HG03558 (cell line): ENCODE measurements around the gene DBF4.
"Not testable (repeated sequence)": the region's sequence is repeated elsewhere in the genome, so short reads cannot be mapped to it uniquely, and the experiment has no call there.

Experiments used
- ATAC-seq: cut with Tn5 transposase; IDR thresholded peaks from one replicate; pipeline ENCODE4 v1.9.1; 2021; ENCODE audit warnings: moderate number of reproducible peaks; ENCODE audit not compliant: unreplicated experiment; ENCODE audit errors: extremely low read depth

The DBF4 gene

DNA sequence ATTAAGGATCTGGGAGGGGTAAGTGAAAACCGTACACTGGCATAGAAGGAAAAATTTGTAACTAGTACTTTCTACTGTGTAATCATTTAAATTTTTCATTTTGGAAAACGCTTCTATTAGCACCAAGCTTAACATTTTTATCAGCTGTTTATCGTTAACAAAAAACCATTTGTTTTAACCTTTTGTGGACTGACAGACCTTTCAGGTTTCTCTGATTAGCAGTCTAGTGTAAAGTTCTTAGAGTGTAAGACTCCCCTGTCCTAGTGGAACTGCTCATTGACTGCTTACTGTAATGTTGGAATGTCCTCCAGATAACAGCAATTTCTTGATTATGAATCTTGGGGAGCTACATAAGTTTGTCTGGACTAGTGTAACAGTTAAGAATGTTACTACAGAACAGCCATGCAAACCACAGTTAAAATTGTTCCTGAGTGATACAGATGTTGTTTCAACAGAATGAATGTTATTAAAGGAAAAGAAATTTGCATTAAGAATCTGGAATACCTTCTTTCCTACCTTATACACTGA, 2.0 kb downstream of the DBF4 start:
- ATAC-seq: no peak

DNA sequence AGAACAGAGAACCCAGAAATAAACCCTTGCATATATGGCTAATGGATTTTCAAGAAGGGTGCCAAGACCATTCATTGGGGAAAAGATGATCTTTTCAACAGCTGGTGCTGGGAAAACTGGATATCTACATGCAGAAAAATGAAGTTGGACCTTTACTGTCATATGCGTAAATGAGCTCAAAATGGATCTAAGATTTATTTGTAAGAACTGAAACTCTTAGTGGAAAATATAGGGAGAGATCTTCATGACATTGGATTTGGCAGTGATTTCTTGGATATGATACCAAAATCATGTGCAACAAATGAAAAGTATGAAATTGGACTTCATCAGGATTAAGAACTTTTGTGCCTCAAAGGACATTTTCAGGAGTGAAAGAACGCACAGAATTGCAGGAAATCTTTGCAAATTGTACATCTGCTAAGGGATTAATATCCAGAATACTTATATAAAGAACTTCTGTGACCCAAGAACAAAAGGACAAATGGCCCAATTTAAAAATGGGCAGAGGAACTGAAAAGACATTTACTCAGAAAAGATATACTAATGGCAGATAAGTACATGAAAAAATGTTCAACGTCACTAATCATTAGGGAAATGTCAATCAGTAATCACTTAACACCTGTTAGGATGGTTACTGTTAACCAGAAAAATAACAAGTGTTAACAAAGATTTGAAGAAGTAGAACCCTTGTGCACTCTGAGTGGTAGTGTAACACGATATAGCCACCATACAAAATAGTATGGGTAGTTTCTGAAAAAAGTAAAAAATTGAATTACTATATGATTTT, 6.1 kb downstream of the DBF4 start:
- ATAC-seq: no peak

DNA sequence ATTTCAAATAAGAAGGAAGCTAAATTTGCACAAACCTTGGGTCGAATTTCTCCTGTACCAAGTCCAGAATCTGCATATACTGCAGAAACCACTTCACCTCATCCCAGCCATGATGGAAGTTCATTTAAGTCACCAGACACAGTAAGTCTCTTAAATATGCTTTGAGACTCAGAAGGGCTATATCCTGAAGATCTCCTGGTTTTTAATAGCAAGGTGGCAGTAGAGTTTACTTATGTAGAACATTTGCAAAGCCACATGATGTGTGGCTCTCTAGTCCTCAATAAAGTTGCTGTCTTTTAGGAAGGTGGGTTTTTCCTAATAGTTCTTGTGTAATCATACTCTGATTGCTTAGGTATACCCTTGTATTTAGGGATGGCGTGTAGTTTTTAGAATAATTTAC, 8.7 kb downstream of the DBF4 start:
- ATAC-seq: no peak

DNA sequence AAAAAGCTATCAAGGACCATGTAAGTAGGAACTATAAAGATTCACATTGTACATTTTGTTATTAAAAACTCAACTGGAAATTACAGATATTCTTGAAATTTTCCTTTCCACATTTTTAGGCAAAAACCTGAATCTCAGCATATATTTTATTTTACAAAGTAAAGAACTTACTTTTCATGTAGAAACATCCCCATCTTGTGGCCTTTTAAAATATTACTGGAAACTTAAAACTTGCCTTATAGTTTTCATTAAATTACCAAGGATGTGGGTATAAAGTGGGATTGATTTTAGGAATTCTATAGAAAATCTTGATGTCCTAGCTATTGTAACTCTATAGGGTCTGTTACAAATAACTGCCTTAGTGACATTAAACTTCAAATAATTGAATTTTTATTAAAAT, 10.6 kb downstream of the DBF4 start:
- ATAC-seq: no peak

DNA sequence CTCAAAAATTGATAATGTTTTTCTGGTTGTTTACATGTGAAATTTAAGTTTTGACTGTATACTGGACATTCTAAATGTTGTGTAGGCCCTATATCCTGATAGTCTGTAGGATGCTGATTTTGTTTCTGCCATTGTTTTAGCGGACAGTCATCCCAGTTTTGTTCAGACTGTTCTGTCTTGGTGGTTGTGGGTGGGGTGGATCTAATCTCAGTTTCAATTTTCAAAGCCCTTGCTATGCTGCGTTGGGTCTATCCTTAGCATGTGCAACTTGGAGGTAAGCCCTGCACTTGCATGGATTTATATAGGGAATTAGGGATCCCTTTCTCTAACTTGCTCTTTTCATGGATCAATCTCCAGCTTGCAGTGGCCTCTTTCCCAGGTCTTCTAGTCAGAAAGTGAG, 19.1 kb downstream of the DBF4 start:
- ATAC-seq: no peak

DNA sequence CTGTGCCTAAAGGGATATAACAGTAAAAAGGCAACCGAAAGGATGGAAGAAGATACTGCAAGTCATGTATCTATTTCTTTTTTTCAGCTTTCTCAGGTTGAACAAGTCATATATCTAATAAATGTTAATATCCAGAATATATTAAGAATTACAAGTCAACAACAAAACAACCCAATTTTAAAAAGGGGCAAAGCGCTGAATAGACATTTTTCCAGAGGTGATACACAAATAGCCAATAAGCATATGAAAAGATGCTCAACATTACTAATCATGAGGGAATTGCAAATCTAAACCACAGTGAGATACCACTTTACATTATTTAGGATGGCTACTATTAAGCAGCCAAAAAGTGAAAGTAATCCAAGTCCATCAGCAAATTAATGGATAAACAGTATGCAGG, 23.0 kb downstream of the DBF4 start:
- ATAC-seq: no peak

DNA sequence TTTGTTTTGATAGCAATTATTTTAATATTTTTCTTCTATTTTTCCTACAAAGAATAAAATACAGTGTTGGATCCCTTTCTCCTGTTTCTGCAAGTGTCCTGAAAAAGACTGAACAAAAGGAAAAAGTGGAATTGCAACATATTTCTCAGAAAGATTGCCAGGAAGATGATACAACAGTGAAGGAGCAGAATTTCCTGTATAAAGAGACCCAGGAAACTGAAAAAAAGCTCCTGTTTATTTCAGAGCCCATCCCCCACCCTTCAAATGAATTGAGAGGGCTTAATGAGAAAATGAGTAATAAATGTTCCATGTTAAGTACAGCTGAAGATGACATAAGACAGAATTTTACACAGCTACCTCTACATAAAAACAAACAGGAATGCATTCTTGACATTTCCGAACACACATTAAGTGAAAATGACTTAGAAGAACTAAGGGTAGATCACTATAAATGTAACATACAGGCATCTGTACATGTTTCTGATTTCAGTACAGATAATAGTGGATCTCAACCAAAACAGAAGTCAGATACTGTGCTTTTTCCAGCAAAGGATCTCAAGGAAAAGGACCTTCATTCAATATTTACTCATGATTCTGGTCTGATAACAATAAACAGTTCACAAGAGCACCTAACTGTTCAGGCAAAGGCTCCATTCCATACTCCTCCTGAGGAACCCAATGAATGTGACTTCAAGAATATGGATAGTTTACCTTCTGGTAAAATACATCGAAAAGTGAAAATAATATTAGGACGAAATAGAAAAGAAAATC, 31.0 kb downstream of the DBF4 start:
- not testable (repeated sequence) for ATAC-seq

DNA sequence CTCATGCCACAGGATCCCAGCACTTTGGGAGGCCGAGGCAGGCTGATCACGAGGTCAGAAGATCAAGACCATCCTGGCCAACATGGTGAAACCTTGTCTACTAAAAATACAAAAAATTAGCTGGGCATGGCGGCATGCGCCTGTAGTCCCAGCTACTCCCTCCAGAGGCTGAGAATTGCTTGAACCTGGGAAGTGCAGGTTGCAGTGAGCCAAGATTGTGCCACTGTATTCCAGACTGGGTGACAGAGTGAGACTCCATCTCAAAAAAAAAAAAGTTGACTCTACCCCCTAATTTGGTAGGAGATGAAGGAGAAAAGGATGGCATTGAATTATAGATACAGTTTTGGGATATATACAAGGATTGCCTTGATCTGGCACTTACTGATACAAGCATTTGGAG, 32.5 kb downstream of the DBF4 start:
- not testable (repeated sequence) for ATAC-seq

DNA sequence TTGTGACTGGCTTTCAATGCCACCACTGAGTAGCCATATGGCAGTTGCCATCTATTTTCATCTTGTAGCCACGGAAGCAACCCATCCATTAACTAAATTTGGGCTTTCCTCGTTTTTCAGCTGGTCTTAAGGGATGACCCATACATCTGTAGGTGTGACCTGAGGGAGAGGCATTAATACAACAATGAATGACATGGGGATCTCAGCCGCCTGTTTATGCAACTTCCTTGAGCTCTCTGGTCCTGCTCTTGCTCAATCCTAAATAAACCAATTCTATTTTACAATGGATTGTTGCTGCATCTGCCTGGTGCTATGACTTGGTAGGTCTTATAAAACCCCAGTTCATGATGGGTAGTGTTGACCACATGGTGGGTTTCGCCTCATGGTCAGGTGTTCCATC, 35.8 kb downstream of the DBF4 start:
- no peak for ATAC-seq

DNA sequence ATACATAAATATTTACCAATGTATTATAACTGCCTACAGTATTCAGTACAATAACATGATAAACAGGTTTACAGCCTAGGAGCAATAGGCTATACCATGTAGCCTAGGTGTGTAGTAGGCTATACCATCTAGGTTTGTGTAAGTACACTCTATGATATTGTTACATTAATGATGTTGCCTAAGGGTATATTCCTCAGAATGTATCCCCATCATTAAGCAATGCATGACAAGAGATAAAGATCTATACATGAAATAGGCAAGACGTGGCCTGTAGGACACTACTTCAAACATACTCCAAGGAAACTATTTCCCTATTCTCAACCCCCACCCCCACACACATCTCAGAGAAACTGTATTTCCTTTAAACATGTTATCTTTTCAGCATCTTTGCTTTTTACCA, 42.4 kb downstream of the DBF4 start:
- ATAC-seq: no peak

DNA sequence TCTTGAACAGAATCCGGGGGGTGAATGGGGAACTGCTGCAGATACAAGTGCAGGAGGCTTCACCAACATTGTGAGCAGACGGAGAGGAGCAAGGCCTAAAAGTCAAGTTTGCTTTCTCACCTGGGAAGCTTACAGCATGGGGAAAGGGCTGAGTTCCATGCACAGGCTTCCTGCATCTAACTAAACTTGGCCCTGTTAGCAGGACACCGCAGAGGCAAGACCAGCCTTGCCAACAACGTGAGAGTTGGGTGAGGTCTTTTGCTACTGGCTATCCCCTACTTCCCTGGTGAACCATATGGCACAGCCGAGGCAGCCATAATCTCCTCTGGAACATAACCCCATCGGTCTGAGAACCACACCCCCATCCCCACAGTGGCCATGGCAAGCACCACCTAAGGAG, 43.6 kb downstream of the DBF4 start:
- no peak for ATAC-seq

DNA sequence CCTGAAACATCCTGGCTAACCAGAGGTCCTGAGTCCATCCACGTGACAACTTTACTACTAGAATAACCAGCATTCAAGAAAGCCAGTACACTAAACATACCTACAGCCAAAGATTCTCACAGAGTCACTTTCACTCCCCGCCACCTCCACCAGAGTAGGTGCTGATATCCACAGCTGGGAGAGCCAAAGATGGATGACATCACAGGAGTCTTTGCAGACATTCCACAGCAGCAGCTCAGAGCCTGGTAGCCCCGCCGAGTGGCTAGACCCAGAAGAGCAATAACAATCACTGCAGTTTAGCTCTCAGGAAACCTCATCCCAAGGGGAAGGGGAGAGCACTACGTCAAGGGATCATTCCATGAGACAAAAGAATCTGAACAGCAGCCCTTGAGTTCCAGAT, 44.3 kb downstream of the DBF4 start:
- ATAC-seq: no peak

DNA sequence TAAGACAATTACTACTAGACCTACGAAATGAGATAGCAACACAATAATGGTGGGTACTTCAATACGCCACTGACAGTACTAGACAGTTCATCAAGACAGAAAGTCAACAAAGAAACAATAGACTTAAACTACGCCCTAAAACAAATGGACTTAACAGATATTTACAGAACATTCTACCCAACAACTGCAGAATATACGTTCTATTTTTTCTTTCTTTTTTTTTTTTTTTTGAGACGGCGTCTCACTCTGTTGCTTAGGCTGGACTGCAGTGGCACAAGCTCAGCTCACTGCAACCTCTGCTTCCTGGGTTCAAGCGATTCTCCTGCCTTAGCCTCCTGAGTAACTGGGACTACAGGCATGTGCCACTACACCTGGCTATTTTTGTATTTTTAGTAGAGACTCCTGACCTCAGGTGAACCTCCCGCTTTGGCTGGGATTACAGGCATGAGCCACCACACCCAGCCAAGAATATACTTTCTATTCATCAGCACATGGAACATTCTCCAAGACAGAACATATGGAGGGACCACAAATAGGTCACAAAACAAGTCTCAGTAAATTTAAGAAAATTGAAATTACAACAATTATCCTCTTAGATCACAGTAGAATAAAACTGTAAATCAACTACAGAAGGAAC, 46.6 kb downstream of the DBF4 start:
- not testable (repeated sequence) for ATAC-seq

DNA sequence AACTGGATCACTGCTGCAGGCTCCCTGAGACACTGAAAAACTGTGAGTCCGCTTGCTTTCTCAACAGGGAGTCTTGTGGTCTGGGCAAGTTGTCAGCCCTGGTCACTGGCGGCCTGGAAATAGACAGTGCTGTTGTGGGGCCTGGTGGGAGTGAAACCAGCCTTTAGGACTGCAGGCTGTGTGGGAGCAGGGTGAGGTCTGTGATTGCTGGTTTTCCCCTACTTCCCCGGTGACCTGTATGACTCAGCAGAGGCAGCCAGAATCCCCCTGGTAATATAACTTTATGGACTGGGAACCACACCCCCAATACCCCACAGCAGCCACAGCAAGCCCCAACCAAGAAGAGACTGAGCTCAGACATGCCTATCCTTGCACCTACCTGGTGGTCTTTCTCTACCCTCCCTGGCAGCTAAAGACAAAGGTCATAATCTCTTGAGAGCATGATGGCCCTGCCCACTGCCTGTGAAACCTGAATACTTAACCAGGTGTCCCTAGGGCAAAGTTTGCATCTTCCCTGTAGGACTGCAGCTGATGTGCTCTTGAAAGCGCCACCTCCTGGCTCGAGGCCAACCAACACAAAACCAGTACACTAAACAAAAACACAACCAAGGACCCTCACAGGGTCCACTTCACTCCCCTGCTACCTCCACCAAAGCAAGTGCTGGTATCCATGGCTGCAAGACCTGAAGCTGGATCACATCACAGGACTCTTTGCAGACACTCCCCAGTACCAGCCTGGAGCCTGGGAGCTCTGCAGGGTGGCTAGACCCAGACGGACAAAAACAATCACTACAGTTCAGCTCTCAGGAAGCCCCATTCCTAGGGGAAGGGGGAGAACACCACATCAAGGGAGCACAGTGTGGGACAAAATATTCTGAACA, 50.5 kb downstream of the DBF4 start:
- ATAC-seq: peak; percentile 96

DNA sequence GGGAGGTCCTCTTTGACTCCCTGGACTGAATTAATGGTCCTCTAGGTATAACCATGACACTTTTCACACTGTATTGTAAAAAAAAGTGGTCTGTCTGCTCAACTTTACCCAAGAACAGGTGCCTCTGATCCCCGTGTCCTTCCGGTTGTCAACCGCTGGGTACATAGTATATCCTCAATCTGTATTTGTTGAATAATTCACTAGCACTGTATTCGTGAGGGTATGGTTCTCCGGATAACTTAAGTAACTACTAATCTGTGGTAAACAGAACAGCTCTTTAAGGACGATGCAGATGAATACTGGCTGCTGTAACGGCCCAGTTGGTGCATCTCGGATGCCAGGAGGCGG, 57.3 kb downstream of the DBF4 start:
- peak; percentile 3 for ATAC-seq

DNA sequence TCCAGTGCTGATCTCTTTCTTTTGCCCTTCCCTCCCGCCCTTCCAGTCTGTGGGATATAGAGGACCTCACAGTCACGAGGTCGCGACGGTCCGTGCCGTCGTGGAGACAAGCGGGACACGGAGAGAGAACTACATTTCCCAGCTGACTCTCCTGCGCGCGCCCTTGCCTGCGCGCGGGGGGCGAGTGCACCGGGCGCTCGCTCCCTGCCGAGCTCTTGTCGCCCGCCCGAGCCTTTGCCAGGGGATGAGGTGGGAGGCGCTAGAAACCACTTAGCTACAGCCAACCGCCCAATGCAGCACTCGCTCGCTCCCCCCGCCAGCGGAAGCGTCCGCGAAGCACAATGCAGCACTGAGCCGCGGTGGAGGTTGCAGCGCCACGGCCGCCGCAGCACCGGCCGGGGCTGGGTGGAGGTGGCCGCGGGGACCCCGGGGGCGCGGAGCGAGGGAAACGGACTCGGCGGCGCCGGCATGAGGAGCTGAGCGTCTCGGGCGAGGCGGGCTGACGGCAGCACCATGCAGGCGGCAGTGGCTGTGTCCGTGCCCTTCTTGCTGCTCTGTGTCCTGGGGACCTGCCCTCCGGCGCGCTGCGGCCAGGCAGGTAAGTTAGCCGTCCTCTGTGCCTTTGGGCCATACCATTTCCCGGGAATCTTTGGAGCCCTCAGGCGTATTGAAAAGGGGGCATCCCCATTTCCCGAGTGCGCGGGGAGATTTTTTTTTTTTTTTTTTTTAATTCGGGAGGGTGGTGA, 57.8 kb downstream of the DBF4 start, which contains the start of gene ADAM22:
Gene ADAM22 (plus strand): TSS at position 299 of the 746 bp plus-strand sequence. CDS start 215 bp downstream, at position 514.
- ATAC-seq: peak; percentile 97

DNA sequence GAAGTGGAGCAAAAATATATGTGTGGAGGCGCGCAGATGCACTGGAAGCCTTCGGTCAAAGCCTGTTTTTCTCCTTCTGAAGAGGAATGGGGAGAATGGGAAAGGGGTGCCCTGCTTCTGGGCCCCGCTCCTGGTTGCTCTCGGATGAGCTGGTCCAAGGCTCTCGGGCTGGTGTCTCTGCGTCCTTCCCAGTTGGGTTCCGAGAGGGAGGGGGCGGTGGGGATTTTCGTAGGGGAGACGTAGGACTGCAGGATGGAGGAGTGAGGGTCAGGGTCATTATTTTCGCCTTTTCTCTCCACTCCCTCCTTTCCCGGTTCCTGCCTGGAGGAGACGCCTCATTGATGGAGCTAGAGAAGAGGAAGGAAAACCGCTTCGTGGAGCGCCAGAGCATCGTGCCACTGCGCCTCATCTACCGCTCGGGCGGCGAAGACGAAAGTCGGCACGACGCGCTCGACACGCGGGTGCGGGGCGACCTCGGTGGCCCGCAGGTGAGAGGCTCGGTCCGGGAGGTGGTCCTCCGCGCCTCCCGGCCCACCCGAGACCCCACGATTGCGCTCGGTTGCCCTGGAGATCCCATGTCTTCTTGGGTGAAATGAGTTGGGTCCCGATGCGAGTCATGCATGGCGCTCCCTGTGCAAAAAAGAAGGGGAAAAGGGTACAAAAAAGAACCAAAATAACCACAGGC, 58.5 kb downstream of the DBF4 start:
- ATAC-seq: no peak

DNA sequence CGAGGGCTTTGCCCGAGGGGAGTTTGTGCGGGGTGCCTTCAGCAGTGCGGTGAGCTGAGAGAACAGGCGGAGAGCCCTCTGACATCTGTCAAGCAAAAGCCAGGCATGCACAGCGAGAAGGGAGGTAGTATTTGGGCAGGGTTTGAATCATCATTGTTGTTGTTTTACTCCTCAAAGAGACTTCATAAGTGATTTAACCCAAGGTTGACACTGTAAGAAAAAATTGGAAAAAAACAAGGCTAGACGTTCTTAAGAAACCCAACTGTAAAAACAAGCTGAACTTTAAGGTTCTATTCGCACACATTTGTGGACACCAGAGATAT, 59.1 kb downstream of the DBF4 start:
- ATAC-seq: no peak

DNA sequence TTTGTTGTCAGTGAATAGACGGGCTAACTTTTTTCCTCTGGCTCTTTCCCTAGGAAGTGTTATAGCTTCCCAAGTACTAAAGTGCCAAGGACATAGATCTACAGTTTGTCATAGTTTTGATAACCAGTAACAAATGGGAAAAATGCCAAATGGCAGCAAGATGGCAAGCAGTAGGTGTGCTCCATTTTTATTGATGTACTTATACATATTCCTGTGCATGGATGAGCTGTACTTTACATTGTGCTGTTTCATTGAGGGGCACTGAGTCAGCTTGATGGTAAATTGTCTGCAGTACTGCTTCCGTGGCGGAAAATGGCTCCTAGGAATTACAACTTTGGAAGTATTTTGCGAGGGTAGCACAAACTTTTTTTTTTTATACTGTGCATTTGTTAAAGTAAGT, 64.8 kb downstream of the DBF4 start:
- ATAC-seq: no peak
